ENCODE data around the gene EEF1A2.
A peak's percentile ranks its signal among the peaks of the same experiment; 100 is the strongest.

Gene EEF1A2

GRCh38 chr20:63497138-63497945, 1.5 kb downstream of the EEF1A2 start:
- TF ChIP-seq MAX (IDR thresholded peaks at IDR 0.05): no peak

- TF ChIP-seq ZBTB7A (IDR thresholded peaks at IDR 0.05; ENCODE audit: low read depth) (peak; percentile 29; the same call in 1 of the 2 replicates), TCF12 (IDR thresholded peaks at IDR 0.05; ENCODE audit: low read depth) (no peak)
Observed at GRCh38 chr20:63496596-63497120, 2.2 kb downstream of the EEF1A2 start.

GRCh38 chr20:63495741-63496595, 2.9 kb downstream of the EEF1A2 start:
- TF ChIP-seq NFIC (IDR thresholded peaks at IDR 0.05): no peak
- no peak for TF ChIP-seq REST (IDR thresholded peaks at IDR 0.05; ENCODE audit: low read depth)
- no peak for TF ChIP-seq TAF1 (IDR thresholded peaks at IDR 0.05; ENCODE audit: low read depth)
- TF ChIP-seq EP300 (IDR thresholded peaks at IDR 0.05; ENCODE audit: borderline replicate concordance): no peak
- no peak for TF ChIP-seq TCF12 (IDR thresholded peaks at IDR 0.05; ENCODE audit: low read depth)
- TF ChIP-seq ZBTB7A (IDR thresholded peaks at IDR 0.05; ENCODE audit: low read depth): peak; percentile 88
- TF ChIP-seq RAD21 (IDR thresholded peaks at IDR 0.05; ENCODE audit: low read depth): peak; percentile 65
- TF ChIP-seq CREB1 (IDR thresholded peaks at IDR 0.05; ENCODE audit: low read depth): no peak
- no peak for TF ChIP-seq CEBPB (IDR thresholded peaks at IDR 0.05)
- no peak for TF ChIP-seq TEAD4 (IDR thresholded peaks at IDR 0.05)

- no peak for TF ChIP-seq CREB1 (IDR thresholded peaks at IDR 0.05; ENCODE audit: low read depth)
Observed at GRCh38 chr20:63495167-63495720, 3.6 kb downstream of the EEF1A2 start.

GRCh38 chr20:63494420-63495166, 4.3 kb downstream of the EEF1A2 start:
- TF ChIP-seq EGR1 (IDR thresholded peaks at IDR 0.05): no peak
- no peak for TF ChIP-seq CREB1 (IDR thresholded peaks at IDR 0.05; ENCODE audit: low read depth)
- no peak for TF ChIP-seq TAF1 (IDR thresholded peaks at IDR 0.05; ENCODE audit: low read depth)
- TF ChIP-seq NFIC (IDR thresholded peaks at IDR 0.05): no peak
- TF ChIP-seq REST (IDR thresholded peaks at IDR 0.05; ENCODE audit: low read depth): no peak
- TF ChIP-seq TCF12 (IDR thresholded peaks at IDR 0.05; ENCODE audit: low read depth): no peak
- TF ChIP-seq MAX (IDR thresholded peaks at IDR 0.05): no peak
- no peak for TF ChIP-seq USF1 (IDR thresholded peaks at IDR 0.05)
- no peak for TF ChIP-seq RAD21 (IDR thresholded peaks at IDR 0.05; ENCODE audit: low read depth)
- no peak for TF ChIP-seq EP300 (IDR thresholded peaks at IDR 0.05; ENCODE audit: borderline replicate concordance)
- TF ChIP-seq FOXM1 (IDR thresholded peaks at IDR 0.05; ENCODE audit: borderline replicate concordance, low read depth): no peak
- no peak for TF ChIP-seq ZBTB7A (IDR thresholded peaks at IDR 0.05; ENCODE audit: low read depth)
- no peak for TF ChIP-seq CEBPB (IDR thresholded peaks at IDR 0.05)
- TF ChIP-seq TEAD4 (IDR thresholded peaks at IDR 0.05): no peak
- TF ChIP-seq YY1 (IDR thresholded peaks at IDR 0.05; ENCODE audit: low read depth): no peak

GRCh38 chr20:63494084-63494419, 4.8 kb downstream of the EEF1A2 start:
- TF ChIP-seq TCF12 (IDR thresholded peaks at IDR 0.05; ENCODE audit: low read depth): no peak
- no peak for TF ChIP-seq EP300 (IDR thresholded peaks at IDR 0.05; ENCODE audit: borderline replicate concordance)
- TF ChIP-seq USF1 (IDR thresholded peaks at IDR 0.05): no peak
- no peak for TF ChIP-seq CREB1 (IDR thresholded peaks at IDR 0.05; ENCODE audit: low read depth)
- no peak for TF ChIP-seq RAD21 (IDR thresholded peaks at IDR 0.05; ENCODE audit: low read depth)
- no peak for TF ChIP-seq FOXM1 (IDR thresholded peaks at IDR 0.05; ENCODE audit: borderline replicate concordance, low read depth)
